Measurements from ENCODE around the gene DCAF12.

Gene DCAF12

GRCh38 chr9:34102796-34103195 is 23.7 kb downstream of the DCAF12 start:
- TF ChIP-seq EZH2phosphoT487 (IDR thresholded peaks at IDR 0.05; ENCODE audit: borderline replicate concordance) = no peak

GRCh38 chr9:34098307-34098706 is 28.2 kb downstream of the DCAF12 start:
- H3K36me3 ChIP-seq (ENCODE audit: insufficient read depth, low read length) = peaks cover 77% of the 10 kb centered on the region

More at GRCh38 chr9:34102796-34103195, 23.7 kb downstream of the DCAF12 start:
- H3K4me3 ChIP-seq (ENCODE audit: low read length, poor library complexity, severe bottlenecking) = no peak overlapping the region
- no peaks in the 10 kb centered on the region for H3K4me1 ChIP-seq (ENCODE audit: insufficient read depth, low read length, poor library complexity, severe bottlenecking)
- no peak overlapping the region for H3K9ac ChIP-seq (ENCODE audit: low read depth, low read length, poor library complexity, severe bottlenecking)
- no peaks in the 10 kb centered on the region; the same call in 1 of the 2 replicates for H3K79me2 ChIP-seq (ENCODE audit: insufficient read depth, low read length)
- H3K9me3 ChIP-seq (ENCODE audit: insufficient read depth, low read depth, low read length) = no peaks in the 10 kb centered on the region
- H3K36me3 ChIP-seq (ENCODE audit: insufficient read depth, low read length) = peaks cover 84% of the 10 kb centered on the region
- no peaks in the 10 kb centered on the region for H3F3A ChIP-seq (ENCODE audit: low read depth)
- H4K20me1 ChIP-seq (ENCODE audit: insufficient read depth, low read length, poor library complexity, severe bottlenecking) = peaks cover 4% of the 10 kb centered on the region
- no peaks in the 10 kb centered on the region for H3K9me2 ChIP-seq (replicated peaks; ENCODE audit: low read depth, low read length)
- no peaks in the 10 kb centered on the region for H3K27me3 ChIP-seq (ENCODE audit: insufficient read depth, low read length, poor library complexity, severe bottlenecking)
- no peak overlapping the region for H3K4me2 ChIP-seq (ENCODE audit: low read depth, low read length, poor library complexity, severe bottlenecking)
- H2AFZ ChIP-seq (ENCODE audit: low read length) = no peak overlapping the region

GRCh38 chr9:34097865-34098264 is 28.6 kb downstream of the DCAF12 start:
- no peak overlapping the region for H3K9ac ChIP-seq (ENCODE audit: low read depth, low read length, poor library complexity, severe bottlenecking)
- no peaks in the 10 kb centered on the region for H4K20me1 ChIP-seq (ENCODE audit: insufficient read depth, low read length, poor library complexity, severe bottlenecking)
- no peaks in the 10 kb centered on the region for H3K9me2 ChIP-seq (replicated peaks; ENCODE audit: low read depth, low read length)
- H3K79me2 ChIP-seq (ENCODE audit: insufficient read depth, low read length) = no peaks in the 10 kb centered on the region
- H3K4me3 ChIP-seq (ENCODE audit: low read length, poor library complexity, severe bottlenecking) = no peak overlapping the region
- no peaks in the 10 kb centered on the region for H3K4me1 ChIP-seq (ENCODE audit: insufficient read depth, low read length, poor library complexity, severe bottlenecking)
- H3K9me3 ChIP-seq (ENCODE audit: insufficient read depth, low read depth, low read length) = no peaks in the 10 kb centered on the region
- no peak overlapping the region for H2AFZ ChIP-seq (ENCODE audit: low read length)
- H3K4me2 ChIP-seq (ENCODE audit: low read depth, low read length, poor library complexity, severe bottlenecking) = no peak overlapping the region
- TF ChIP-seq, protein P1, sequence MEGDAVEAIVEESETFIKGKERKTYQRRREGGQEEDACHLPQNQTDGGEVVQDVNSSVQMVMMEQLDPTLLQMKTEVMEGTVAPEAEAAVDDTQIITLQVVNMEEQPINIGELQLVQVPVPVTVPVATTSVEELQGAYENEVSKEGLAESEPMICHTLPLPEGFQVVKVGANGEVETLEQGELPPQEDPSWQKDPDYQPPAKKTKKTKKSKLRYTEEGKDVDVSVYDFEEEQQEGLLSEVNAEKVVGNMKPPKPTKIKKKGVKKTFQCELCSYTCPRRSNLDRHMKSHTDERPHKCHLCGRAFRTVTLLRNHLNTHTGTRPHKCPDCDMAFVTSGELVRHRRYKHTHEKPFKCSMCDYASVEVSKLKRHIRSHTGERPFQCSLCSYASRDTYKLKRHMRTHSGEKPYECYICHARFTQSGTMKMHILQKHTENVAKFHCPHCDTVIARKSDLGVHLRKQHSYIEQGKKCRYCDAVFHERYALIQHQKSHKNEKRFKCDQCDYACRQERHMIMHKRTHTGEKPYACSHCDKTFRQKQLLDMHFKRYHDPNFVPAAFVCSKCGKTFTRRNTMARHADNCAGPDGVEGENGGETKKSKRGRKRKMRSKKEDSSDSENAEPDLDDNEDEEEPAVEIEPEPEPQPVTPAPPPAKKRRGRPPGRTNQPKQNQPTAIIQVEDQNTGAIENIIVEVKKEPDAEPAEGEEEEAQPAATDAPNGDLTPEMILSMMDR (conservative IDR thresholded peaks at IDR 0.05; ENCODE audit: low read length) = no peak
- no peak for TF ChIP-seq EZH2phosphoT487 (IDR thresholded peaks at IDR 0.05; ENCODE audit: borderline replicate concordance)
- H3K36me3 ChIP-seq (ENCODE audit: insufficient read depth, low read length) = peaks cover 77% of the 10 kb centered on the region
- no peaks in the 10 kb centered on the region for H3F3A ChIP-seq (ENCODE audit: low read depth)
- H3K27me3 ChIP-seq (ENCODE audit: insufficient read depth, low read length, poor library complexity, severe bottlenecking) = no peaks in the 10 kb centered on the region

More at GRCh38 chr9:34098307-34098706, 28.2 kb downstream of the DCAF12 start:
- no peak overlapping the region for H3K4me3 ChIP-seq (ENCODE audit: low read length, poor library complexity, severe bottlenecking)
- no peak for TF ChIP-seq EZH2phosphoT487 (IDR thresholded peaks at IDR 0.05; ENCODE audit: borderline replicate concordance)
- TF ChIP-seq, protein P1 (conservative IDR thresholded peaks at IDR 0.05; ENCODE audit: low read length) = no peak
- no peaks in the 10 kb centered on the region for H4K20me1 ChIP-seq (ENCODE audit: insufficient read depth, low read length, poor library complexity, severe bottlenecking)
- H3K9me3 ChIP-seq (ENCODE audit: insufficient read depth, low read depth, low read length) = no peaks in the 10 kb centered on the region
- H3K9me2 ChIP-seq (replicated peaks; ENCODE audit: low read depth, low read length) = no peaks in the 10 kb centered on the region
- no peaks in the 10 kb centered on the region for H3K79me2 ChIP-seq (ENCODE audit: insufficient read depth, low read length)
- H3K4me2 ChIP-seq (ENCODE audit: low read depth, low read length, poor library complexity, severe bottlenecking) = no peak overlapping the region
- H3F3A ChIP-seq (ENCODE audit: low read depth) = no peaks in the 10 kb centered on the region
- no peaks in the 10 kb centered on the region for H3K4me1 ChIP-seq (ENCODE audit: insufficient read depth, low read length, poor library complexity, severe bottlenecking)
- no peak overlapping the region for H2AFZ ChIP-seq (ENCODE audit: low read length)
- no peaks in the 10 kb centered on the region for H3K27me3 ChIP-seq (ENCODE audit: insufficient read depth, low read length, poor library complexity, severe bottlenecking)
- no peak overlapping the region for H3K9ac ChIP-seq (ENCODE audit: low read depth, low read length, poor library complexity, severe bottlenecking)

DNA sequence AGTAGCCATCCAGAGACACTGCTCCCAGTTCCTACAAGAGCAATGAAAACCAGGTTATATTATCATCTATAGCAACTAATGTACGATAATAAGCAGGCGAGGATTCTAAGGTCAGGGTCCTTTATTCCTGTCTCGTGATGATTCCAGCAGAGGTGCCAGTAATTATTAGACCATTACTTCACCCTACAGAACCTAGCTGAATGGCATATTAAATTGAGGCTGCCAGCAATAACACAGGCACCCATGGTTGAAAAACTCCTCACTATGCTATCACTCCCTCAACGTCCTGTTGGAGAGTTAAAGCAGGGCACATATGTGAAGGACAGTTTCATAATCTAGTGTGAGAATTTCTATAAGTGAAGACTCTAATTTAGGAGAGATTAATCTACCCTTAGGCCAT is 29.7 kb downstream of the DCAF12 start:
- H3F3A ChIP-seq (ENCODE audit: low read depth) = no peaks in the 10 kb centered on the region
- no peaks in the 10 kb centered on the region for H4K20me1 ChIP-seq (ENCODE audit: insufficient read depth, low read length, poor library complexity, severe bottlenecking)
- no peak for TF ChIP-seq EZH2phosphoT487 (IDR thresholded peaks at IDR 0.05; ENCODE audit: borderline replicate concordance)
- TF ChIP-seq, protein P1 (conservative IDR thresholded peaks at IDR 0.05; ENCODE audit: low read length) = no peak
- H3K79me2 ChIP-seq (ENCODE audit: insufficient read depth, low read length) = no peaks in the 10 kb centered on the region
- H3K4me2 ChIP-seq (ENCODE audit: low read depth, low read length, poor library complexity, severe bottlenecking) = no peak overlapping the region
- no peak overlapping the region for H3K4me3 ChIP-seq (ENCODE audit: low read length, poor library complexity, severe bottlenecking)
- no peak overlapping the region for H3K9ac ChIP-seq (ENCODE audit: low read depth, low read length, poor library complexity, severe bottlenecking)
- no peaks in the 10 kb centered on the region for H3K9me2 ChIP-seq (replicated peaks; ENCODE audit: low read depth, low read length)
- no peaks in the 10 kb centered on the region for H3K27me3 ChIP-seq (ENCODE audit: insufficient read depth, low read length, poor library complexity, severe bottlenecking)
- no peaks in the 10 kb centered on the region for H3K9me3 ChIP-seq (ENCODE audit: insufficient read depth, low read depth, low read length)
- H2AFZ ChIP-seq (ENCODE audit: low read length) = no peak overlapping the region
- H3K36me3 ChIP-seq (ENCODE audit: insufficient read depth, low read length) = peaks cover 78% of the 10 kb centered on the region
- H3K4me1 ChIP-seq (ENCODE audit: insufficient read depth, low read length, poor library complexity, severe bottlenecking) = no peaks in the 10 kb centered on the region
